Endothelial cell of umbilical vein (primary cell): ENCODE data around the gene KATNB1. TPM values are rescaled to one million over a fixed set of nuclear protein-coding genes. Genes with fewer than 3 reads are reported as not detected.

Source experiments
- BruUV-seq: library from RNA; stranded (reverse); fragments of 400-500 nt; replicated peaks from 2 replicates; lab custom pipeline; 2021; lab: Mats Ljungman, UMichigan
- CTCF ChIA-PET: fragments of 300-600, 350-600 bp; sonication (Branson Sonifier 250); formaldehyde crosslinking; loops from one replicate; lab custom pipeline; 2021; ENCODE audit warnings: antibody characterized with exemption, inconsistent platforms; lab: Charles Lee
- POLR2A ChIA-PET: fragments of 300-600, 350-600 bp; sonication (Branson Sonifier 250); formaldehyde crosslinking; loops from one replicate; lab custom pipeline; 2021; ENCODE audit warnings: antibody characterized with exemption, inconsistent platforms; lab: Charles Lee
- DNase-seq: peaks from one replicate; pipeline ENCODE4 v3.0.0-alpha.2; 2011; ENCODE audit warnings: low read depth, low spot score
- FAIRE-seq: peaks from 2 replicates; lab custom pipeline; 2011; peaks lifted over from hg19 to GRCh38; lab: Jason Lieb, UNC
- H2AFZ ChIP-seq: 2 replicates; pipeline ENCODE4 v1.6.0; 2012; ENCODE audit warnings: low read depth, low read length, control low read depth, inconsistent platforms
- H3K27ac ChIP-seq: 2 replicates; pipeline ENCODE4 v1.5.1; 2011; ENCODE audit warnings: low read depth, mild to moderate bottlenecking, control low read depth, low read length, moderate library complexity; ENCODE audit not compliant: insufficient read depth
- H3K27me3 ChIP-seq, 2 experiments: 2 replicates each; pipeline versions ENCODE4 v1.6.0 to v1.6.1; 2011; ENCODE audit warnings: low read length in 2 of 2, mixed read lengths in 1 of 2; ENCODE audit not compliant: control insufficient read depth in 2 of 2, insufficient read depth in 2 of 2
- H3K36me3 ChIP-seq, 2 experiments: 2 replicates in 1 of 2; 3 replicates in 1 of 2; pipeline ENCODE4 v1.5.1; 2011; ENCODE audit warnings: low read length in 2 of 2, mild to moderate bottlenecking in 1 of 2, moderate library complexity in 1 of 2; ENCODE audit not compliant: control insufficient read depth in 2 of 2, insufficient read depth in 2 of 2; ENCODE audit errors: extremely low read depth in 1 of 2
- H3K4me1 ChIP-seq: 3 replicates; pipeline ENCODE4 v1.5.1; 2011; ENCODE audit warnings: mild to moderate bottlenecking, low read length; ENCODE audit not compliant: control insufficient read depth, insufficient read depth; ENCODE audit errors: extremely low read depth
- H3K4me2 ChIP-seq: 2 replicates; pipeline ENCODE4 v1.6.1; 2011; ENCODE audit warnings: low read length, control low read depth, mixed read lengths; ENCODE audit not compliant: insufficient read depth
- H3K4me3 ChIP-seq, 3 experiments: fragments of 200-600 bp in 1 of 3; sonication (generic), shearing (Covaris generic) in 1 of 3; replicated peaks in 1 of 3; 2 replicates each; pipeline ENCODE4 v1.5.1; 2011 to 2016; ENCODE audit warnings: control low read depth in 3 of 3, low read length in 3 of 3, mild to moderate bottlenecking in 2 of 3, inconsistent platforms in 1 of 3, low read depth in 1 of 3, moderate library complexity in 1 of 3; ENCODE audit not compliant: insufficient read depth in 1 of 3
- H3K79me2 ChIP-seq: 2 replicates; pipeline ENCODE4 v1.6.0; 2012; ENCODE audit warnings: low read length, inconsistent platforms; ENCODE audit not compliant: control insufficient read depth, insufficient read depth
- H3K9ac ChIP-seq: replicated peaks from 2 replicates; pipeline ENCODE3; 2011; ENCODE audit warnings: low read length, control low read depth; ENCODE audit not compliant: insufficient read depth; ENCODE audit errors: extremely low read depth
- H3K9me1 ChIP-seq: replicated peaks from 3 replicates; pipeline ENCODE4 v1.6.0; 2011; ENCODE audit warnings: mild to moderate bottlenecking, low read length; ENCODE audit not compliant: control insufficient read depth, insufficient read depth; ENCODE audit errors: extremely low read depth
- H3K9me3 ChIP-seq: replicated peaks from 2 replicates; pipeline ENCODE4 v1.5.1; 2012; ENCODE audit warnings: low read length, inconsistent platforms; ENCODE audit not compliant: control insufficient read depth, insufficient read depth
- H4K20me1 ChIP-seq: replicated peaks from 2 replicates; pipeline ENCODE3; 2011; ENCODE audit warnings: mild to moderate bottlenecking, low read length; ENCODE audit not compliant: control insufficient read depth, insufficient read depth; ENCODE audit errors: extremely low read depth
- CTCF ChIP-seq, 2 donors: IDR thresholded peaks; 1 replicate in 1 of 2; 2 replicates in 1 of 2; pipeline ENCODE4 v1.5.1; 2011; ENCODE audit warnings: low read length in 2 of 2, mild to moderate bottlenecking in 2 of 2, moderate library complexity in 2 of 2, control low read depth in 1 of 2, inconsistent platforms in 1 of 2, low read depth in 1 of 2; ENCODE audit not compliant: insufficient read depth in 1 of 2; ENCODE audit errors: extremely low read depth in 1 of 2
- EZH2 ChIP-seq: IDR thresholded peaks from 2 replicates; pipeline ENCODE4 v1.6.1; 2012; ENCODE audit warnings: borderline replicate concordance, low read depth, mild to moderate bottlenecking, moderate library complexity, low read length, inconsistent platforms; ENCODE audit not compliant: severe bottlenecking
- FOS ChIP-seq: IDR thresholded peaks from 2 replicates; pipeline ENCODE4 v1.6.1; 2011; ENCODE audit warnings: mild to moderate bottlenecking, low read length, moderate library complexity, borderline replicate concordance; ENCODE audit not compliant: insufficient read depth
- GATA2 ChIP-seq: IDR thresholded peaks from 2 replicates; pipeline ENCODE4 v1.7.0; 2011; ENCODE audit warnings: low read depth, mild to moderate bottlenecking, moderate library complexity, mixed read lengths, low read length; ENCODE audit not compliant: insufficient read length, insufficient read depth
- JUN ChIP-seq: IDR thresholded peaks from 2 replicates; pipeline ENCODE4 v1.6.1; 2011; ENCODE audit warnings: borderline replicate concordance, low read depth; ENCODE audit not compliant: insufficient read length, insufficient read depth
- MAX ChIP-seq: IDR thresholded peaks from 2 replicates; pipeline ENCODE4 v1.6.1; 2011; ENCODE audit not compliant: insufficient read depth, insufficient read length
- MYC ChIP-seq: IDR thresholded peaks from one replicate; pipeline ENCODE4 v1.6.1; 2011; ENCODE audit warnings: mild to moderate bottlenecking, low read depth, low read length
- POLR2A ChIP-seq: IDR thresholded peaks from 2 replicates; pipeline ENCODE4 v1.6.1; 2012; ENCODE audit warnings: low read depth, mild to moderate bottlenecking, control low read depth, low read length
- POLR2AphosphoS5 ChIP-seq: IDR thresholded peaks from 2 replicates; pipeline ENCODE4 v1.6.1; 2012; ENCODE audit warnings: low read depth, mild to moderate bottlenecking, control low read depth, low read length, moderate library complexity; ENCODE audit not compliant: insufficient read depth
- dilution Hi-C: fragments of 300-500 bp; cut with MboI; formaldehyde crosslinking; loops from one replicate; pipeline ENCODE4 v1.15.0; 2019; ENCODE audit warnings: low sequenced_read_pairs; ENCODE audit not compliant: extremely low pct_ligation_motif_present
- intact Hi-C: fragments of 100-400 bp; cut with micrococcal nuclease; formaldehyde crosslinking; loops from one replicate; pipeline ENCODE4 v1.10.0; 2022
- polyA plus RNA-seq, 4 experiments: library from polyadenylated mRNA; depleted of rRNA in 3 of 4; stranded (reverse) in 3 of 4; unstranded in 1 of 4; fragments of >200 nt; gene quantifications; 2 replicates each; pipeline versions ENCODE4 v1.2.1 to v1.2.3, GENCODE V29; 2011 to 2012; ENCODE audit warnings: missing spikeins in 1 of 4
- total RNA-seq: library from RNA; stranded (reverse); gene quantifications from 2 replicates; pipeline ENCODE4 v1.2.3, GENCODE V29; 2021

Gene KATNB1
- total and polyA plus RNA-seq, 2 donors (not counting 3 experiments of a cell fraction or from before 2014, with no cell fraction given), result 25.9 to 35.9 TPM

GRCh38 chr16:57694725-57695679, 40.6 kb upstream of the KATNB1 start, which contains the start of gene DRC7:
TSS of gene DRC7 (plus strand) at chr16:57694806. CDS start at chr16:57697950, 3,144 bp downstream.
- H3K27ac ChIP-seq, result no peak within 1 kb of the TSS
- H3K4me2 ChIP-seq, result peak within 1 kb of the TSS; percentile 57
- no peaks in the 10 kb centered on the region for H3K79me2 ChIP-seq
- no peak within 1 kb of the TSS for H3K9ac ChIP-seq
- peak within 1 kb of the TSS; percentile 83 for H2AFZ ChIP-seq
- no peaks in the 10 kb centered on the region for H3K36me3 ChIP-seq
- dilution Hi-C loops, result no loop called here
- H4K20me1 ChIP-seq, result no peaks in the 10 kb centered on the region
- H3K27me3 ChIP-seq, result peaks cover 2 to 5% of the 10 kb centered on the region in 2 experiments
- intact Hi-C loops, result no loop called here
- H3K4me1 ChIP-seq, result no peaks in the 10 kb centered on the region
- peak within 1 kb of the TSS in 2 of 3 experiments; percentile 17 to 21 for H3K4me3 ChIP-seq
- TF ChIP-seq MYC (no peak), POLR2A (no peak), CTCF (IDR thresholded peaks at IDR 0.05; ENCODE audit: extremely low read depth in 1 of 2, insufficient read depth in 1 of 2, low read depth in 1 of 2, low read length in 2 of 2) (no peak), JUN (no peak), FOS (no peak), POLR2AphosphoS5 (no peak), GATA2 (no peak), MAX (no peak), EZH2 (no peak)
- BruUV-seq, result no TSS peak
- POLR2A ChIA-PET, result no interaction called here
- CTCF ChIA-PET, result interaction anchor here (0.6 to 1.0 kb wide), 2 partner anchors 27 to 167 kb away, joined by 3 read pairs; no protein-coding TSS in a partner anchor
- peak; percentile 87 for FAIRE-seq
- no peaks in the 10 kb centered on the region for H3K9me3 ChIP-seq
- peak; percentile 65 for DNase-seq
- no peaks in the 10 kb centered on the region for H3K9me1 ChIP-seq
